Activated CD4-positive, alpha-beta T cell treated with anti-CD3 and anti-CD28 coated beads, Interleukin-2, Interleukin-4, amounts not matched to agents 100 ng/mL and 50 ng/mL, durations not matched to agents 16 hours and 8 hours (primary cell): Measurements from ENCODE around the gene NFYB.
A peak's percentile ranks its signal among the peaks of the same experiment; 100 is the strongest.
"Not testable (repeated sequence)": the region's sequence is repeated elsewhere in the genome, so short reads cannot be mapped to it uniquely, and the experiment has no call there.

Source experiments
- DNase-seq: peaks from one replicate; pipeline ENCODE4 v3.0.0-alpha.2; 2020; ENCODE audit warnings: low spot score

NFYB gene

DNA sequence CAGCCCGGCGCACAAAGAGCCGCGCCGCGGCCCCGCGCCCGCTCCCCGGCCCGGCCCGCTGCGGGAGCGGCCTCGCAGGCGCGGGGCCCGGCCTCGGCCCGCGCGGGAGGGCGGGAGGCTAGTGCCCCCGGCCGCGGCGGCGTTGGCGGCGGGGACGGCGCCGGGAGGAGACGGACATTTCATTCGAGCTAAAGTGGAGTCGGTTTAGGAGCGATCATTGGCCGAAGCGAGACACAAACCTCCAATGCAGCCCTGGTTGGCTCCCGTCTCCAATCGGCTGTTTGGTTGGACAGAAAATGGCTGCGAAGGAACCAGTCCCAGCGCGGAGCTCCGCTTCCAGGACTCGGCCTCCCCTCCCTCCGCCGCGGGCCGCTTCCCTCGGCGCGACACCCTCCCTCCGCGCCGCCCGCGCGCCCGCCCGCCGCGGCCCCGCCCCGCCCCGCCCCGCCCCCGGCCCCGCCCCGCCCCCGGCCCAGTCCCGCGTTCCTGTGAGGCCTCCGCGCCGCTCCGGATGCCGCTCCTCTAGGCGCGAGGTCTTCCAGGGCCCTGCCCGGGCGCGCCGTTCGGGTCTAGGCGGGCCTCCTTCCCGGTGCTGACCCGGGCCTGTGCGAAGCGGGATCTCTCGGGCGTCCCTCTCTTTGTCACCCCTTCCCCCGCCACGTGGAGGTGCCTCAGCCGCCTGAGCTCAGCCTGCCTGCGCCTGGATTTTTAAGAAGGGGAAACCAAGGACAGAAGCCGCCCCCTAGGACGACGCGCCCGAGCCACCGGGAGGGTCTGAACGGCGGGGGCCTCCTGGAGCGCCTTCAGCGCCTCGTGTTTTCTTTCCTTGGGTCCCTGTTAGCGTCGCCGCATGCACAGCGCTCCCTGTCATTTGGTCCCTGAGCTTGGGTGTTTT is at the start of gene NFYB:
TSS of gene NFYB (minus strand) at position 309 of the 895 bp plus-strand sequence. CDS start 2,757 bp downstream, outside the sequence.
- DNase-seq = peak; percentile 96

DNA sequence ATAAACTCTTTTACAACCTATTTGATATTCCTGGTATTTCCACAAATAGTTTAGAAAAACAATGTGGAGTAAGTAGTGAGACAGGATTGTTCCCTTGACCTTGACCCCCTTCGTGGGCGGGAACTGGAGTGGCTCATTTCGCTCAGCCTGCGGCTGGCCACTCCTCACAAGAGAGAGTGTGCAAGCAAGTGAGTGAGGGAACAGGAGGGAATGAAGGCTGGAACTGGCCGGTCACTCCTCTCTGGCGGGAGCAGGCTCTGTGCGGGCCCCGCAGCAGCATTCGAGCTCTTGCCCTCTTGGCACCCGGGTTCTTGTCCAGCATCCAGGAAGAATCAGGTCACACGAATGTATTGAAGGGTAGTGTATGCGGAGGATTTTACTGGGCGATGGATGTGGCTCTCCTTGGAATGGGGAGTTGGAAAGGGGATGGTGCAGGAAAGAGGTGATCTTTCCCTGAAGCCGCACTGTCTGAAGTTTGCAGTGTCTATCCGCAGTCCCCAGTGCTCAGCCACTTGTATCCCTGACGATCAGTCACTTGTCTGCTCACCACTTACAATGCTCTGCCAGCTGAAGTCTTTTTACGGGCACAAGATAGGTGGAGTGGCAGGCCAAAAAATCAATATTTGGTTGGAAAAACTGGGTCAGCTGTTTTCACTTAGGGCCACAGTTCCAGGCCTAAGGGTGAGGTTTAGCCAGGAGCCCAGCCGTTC is 49.6 kb upstream of the NFYB start:
- no peak for DNase-seq

DNA sequence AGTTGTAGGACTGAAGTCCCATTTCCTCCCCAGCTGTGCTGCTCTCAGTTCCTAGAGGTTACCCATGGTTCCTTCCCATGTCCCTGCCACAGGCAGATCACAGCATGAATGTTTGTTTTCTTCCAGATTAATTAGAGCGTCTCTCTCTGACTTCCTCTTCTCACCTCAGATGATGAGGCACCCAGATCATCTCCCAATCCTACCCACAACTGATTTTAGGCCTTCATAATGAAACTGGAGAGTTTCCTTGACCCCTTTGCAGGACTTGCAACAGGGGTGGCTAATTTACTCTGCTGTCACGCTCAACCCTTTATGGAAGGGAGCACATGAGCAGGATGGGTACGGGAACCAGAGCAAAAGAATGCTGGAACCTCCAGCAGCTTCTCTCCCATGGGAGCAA is 45.4 kb upstream of the NFYB start:
- DNase-seq = no peak

DNA sequence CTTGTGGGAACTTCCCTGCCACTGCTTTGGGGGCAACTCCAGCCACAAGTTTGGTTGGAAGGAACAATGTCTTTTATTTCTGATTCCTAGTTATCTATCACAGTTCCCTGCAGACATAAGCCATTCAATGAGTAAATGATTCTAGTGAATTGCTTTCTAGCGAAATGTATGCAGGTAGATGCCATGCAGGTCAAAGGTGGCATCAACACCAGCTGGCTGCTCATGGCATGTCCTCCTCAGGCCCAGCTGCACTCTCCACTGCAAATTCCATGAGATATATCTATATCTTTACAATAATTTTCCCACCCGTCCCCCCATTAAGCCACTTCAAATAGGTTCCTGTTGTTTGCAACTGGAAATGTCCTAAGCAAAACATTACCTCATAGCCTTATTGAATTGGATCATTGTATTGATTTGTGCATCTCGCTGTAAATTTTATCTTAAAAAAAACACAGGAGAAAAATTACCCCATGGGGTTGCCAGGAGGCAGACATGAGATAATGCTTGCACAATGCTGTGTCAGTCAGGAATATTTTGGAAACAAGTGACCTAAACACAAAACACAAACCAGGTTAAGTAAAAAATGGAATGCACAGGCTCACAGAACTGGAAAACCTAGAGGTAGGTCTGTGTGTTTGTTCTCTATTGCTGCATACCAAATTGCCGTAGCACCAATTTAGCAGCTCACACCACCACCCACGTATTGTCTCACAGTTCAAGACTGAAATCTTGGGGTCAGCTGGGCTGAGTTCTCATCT is 44.8 kb upstream of the NFYB start:
- no peak for DNase-seq

DNA sequence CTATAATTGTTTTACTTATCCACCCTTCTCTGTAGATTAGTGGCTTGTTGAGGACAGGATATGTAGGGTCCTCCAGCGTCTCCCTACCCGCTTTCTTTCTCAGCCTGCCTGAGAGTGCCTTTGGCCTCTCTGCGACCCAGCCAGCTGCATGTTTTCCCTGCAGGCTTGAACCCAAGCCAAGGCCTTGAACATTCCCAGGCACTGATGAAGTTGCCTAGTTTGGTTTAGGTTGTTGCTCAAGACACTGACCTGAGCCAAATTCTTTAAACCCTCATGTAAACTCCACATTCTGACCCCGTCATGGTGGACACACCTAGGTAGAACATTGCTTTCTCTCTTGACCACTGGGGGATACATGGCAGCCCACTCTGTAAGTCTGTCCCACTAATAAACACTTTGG is 44.1 kb upstream of the NFYB start:
- no peak for DNase-seq

DNA sequence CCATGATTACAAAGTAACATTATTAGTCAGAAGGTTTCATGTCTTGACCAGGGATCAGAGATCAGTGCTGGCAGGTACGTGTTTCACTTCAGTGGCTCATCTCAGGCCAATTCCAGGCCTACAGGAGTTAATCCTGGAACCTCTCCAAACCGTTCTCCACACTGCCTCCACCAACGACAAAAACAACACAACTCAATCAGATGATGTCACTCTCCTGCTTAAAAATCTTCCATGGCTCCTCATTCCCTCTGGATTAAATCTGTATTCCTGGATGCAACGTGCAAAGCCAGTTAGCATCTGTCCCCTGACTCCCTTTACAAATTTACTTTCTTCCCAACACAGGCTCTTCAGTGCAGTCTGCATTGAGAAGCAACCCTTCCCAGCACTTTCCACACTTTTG is 43.3 kb upstream of the NFYB start:
- no peak for DNase-seq

DNA sequence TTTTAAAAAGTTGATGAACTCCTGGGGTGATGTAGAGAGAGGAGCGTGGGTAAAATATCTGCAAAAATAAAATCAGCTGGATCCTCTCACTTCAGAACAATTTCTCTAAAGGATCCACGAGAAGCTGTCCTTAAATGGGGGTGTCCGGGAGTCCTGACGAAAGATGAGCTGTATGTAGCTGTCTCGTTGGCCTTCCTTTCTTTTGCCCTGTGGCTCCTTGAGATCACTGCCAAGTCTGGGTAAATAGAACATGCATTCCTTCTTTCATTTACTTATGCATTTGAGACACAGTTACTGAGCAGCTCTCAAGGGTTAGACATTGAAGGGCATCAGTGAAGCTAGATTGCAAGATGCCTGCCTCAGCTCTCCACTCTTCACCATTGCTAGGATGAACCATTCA is 42.4 kb upstream of the NFYB start:
- DNase-seq = no peak

DNA sequence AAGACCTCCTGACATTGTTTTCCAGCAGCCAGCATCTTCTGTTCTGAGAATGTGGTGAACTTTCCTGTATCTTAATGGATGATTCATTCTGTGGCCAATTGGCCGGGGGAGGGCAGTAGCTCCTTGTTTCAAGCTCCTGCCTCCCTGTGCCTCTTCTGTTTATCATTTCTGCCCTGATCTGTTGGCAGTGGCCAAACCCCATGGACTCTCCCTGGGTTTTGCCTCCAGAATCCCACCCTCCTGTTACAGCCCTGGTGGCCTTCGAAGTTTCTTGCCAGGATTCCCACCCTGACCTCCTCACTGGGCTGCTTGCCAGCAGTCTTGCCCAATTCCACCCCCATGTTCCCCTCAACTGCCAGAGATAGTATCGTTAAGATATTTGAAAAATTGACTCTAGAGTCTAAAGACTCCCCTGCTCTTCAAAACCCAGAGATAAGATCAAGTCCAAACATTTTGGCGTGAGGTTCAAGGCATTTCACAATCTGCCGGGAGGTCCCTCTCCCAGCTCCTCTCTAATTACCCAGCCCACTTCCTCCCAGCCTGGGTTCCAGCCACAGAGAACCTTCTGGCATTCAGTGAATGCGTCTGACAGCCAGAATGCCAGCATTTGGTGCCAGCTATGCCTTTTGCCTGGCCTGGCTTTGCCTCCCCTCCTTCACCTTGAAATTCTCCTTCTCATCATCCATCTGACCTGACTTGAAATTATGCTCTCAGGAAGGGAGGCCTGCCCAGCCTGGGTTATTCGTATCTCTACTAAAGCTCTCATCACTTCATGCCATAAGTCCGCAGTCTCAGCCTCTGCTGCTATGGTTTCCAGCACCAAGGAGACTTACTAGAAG is 39.9 kb upstream of the NFYB start:
- DNase-seq = peak; percentile 38

DNA sequence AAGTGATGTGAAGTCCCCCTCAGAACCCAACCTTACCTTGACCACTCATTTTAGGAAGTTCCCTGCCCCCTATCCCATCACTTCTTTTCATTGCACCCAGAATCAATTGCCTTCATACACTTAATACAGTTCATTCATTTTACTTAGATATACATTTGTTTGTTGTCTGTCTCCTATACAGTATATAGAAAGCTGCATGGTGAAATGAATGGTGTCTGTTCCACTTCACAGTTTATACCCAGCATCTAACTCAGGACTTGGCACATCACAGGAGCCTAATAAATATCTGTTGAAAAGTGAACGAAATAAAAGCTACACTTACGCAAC is 39.3 kb upstream of the NFYB start:
- no peak for DNase-seq

DNA sequence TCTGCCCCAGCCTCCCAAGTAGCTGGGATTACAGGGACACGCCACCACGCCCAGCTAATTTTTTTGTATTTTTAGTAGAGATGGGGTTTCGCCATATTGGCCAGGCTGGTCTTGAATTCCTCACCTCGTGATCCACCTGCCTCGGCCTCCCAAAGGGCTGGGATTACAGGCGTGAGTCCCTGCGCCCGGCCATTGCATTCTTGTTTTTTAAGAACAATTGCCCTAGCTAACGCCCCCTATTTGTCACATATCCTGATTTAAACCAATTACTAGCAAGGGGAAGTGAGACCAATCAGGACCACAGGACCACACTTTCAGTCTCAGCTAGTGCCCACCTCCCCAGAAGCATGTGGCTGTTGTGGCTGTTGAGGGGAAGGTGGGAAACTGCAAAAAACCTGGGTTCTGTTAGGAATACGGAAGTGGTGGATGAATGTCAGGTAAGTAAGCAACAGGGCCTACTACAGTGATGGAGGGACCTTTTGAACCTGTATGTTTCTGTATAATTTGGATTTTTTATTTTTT is 37.8 kb upstream of the NFYB start:
- no peak for DNase-seq

DNA sequence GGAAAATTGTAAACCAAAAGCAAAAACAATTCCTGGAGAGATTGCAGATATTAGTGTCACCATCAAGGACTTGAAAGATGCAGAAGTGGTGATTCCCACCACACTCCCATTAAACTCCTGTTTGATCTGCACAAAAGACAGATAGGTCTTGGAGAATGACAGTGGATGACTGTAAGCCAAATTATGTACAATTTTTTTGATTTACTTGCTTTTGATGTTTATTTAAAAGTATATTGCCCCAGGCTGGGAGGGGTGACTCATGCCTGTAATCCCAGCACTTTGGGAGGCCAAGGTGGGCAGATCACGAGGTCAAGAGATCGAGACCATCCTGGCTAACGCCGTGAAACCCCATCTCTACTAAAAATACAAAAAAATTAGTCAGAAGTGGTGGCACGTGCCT is 35.8 kb upstream of the NFYB start:
- DNase-seq = not testable (repeated sequence)

DNA sequence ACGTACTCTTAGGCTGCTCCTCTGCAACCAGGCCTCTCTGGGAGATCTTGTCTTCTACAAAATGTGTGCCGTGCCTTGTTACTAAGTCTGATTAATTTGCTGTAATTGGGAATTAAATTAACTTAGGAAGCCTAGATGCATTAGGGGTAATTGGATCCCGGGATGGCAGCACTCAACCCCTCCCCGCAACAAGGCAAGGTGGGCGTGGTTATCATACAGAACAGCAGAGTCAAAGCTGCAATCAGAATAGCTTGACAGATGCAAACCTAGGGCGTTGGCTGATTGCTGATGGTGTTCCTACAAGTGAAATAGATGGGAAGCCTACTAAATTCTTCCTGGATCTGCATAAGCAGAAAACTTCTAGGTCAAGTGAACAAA is 34.5 kb upstream of the NFYB start:
- DNase-seq = no peak

DNA sequence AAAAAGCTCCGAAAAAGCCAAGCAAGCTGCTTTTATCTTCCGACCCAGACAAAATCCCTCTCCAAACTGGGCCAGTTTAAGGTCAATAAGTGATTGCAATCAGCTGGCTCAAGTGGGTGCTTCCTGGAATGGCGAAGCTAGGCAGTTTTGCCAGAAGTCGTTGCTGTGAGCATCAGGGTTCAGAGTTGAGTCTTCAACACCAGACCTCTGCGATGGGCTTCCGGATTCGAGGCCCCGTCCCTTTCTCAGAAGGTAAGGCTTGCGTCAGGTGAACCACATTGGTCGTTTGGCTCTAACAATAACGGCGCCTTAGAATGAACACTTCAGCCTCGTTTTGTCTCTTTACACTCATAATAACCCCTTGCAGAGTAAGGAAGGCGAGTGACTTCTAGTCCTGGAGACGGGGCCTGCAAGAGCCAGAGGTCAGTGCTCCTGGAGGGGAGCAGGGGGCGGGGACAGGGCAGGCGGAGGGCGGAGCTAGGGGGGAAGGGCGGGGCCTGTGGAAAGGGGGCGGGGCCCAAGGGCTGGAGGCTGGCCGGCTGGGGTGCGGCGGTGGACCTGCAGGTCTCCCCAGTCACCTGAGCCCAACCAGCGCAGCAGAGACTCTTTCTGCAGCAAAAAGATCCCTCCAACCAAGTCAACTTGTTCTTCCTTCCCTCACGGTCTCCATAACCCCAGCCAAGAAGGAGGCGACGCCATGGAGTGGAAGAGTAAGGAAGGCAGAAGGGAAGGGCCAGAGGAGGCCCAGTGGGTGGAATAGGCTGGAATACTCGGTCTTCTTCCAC is 34.0 kb upstream of the NFYB start:
- no peak for DNase-seq

DNA sequence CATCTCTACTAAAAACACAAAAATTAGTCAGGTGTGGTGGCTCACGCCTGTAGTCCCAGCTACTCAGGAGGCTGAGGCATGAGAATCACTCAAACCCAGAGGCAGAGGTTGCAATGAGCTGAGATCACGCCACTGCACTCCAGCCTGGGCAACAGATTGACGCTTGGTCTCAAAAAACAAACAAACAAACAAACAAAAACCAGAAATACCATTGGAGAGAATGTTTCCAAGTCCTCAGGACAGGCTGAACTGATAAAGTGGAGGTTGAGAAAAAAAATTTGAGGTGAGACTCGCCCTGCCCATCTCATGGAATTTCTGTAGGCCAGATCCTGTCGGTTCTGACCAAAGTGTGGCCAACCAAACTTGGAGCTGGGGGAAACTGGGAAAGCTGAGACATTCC is 30.6 kb upstream of the NFYB start:
- DNase-seq = no peak

DNA sequence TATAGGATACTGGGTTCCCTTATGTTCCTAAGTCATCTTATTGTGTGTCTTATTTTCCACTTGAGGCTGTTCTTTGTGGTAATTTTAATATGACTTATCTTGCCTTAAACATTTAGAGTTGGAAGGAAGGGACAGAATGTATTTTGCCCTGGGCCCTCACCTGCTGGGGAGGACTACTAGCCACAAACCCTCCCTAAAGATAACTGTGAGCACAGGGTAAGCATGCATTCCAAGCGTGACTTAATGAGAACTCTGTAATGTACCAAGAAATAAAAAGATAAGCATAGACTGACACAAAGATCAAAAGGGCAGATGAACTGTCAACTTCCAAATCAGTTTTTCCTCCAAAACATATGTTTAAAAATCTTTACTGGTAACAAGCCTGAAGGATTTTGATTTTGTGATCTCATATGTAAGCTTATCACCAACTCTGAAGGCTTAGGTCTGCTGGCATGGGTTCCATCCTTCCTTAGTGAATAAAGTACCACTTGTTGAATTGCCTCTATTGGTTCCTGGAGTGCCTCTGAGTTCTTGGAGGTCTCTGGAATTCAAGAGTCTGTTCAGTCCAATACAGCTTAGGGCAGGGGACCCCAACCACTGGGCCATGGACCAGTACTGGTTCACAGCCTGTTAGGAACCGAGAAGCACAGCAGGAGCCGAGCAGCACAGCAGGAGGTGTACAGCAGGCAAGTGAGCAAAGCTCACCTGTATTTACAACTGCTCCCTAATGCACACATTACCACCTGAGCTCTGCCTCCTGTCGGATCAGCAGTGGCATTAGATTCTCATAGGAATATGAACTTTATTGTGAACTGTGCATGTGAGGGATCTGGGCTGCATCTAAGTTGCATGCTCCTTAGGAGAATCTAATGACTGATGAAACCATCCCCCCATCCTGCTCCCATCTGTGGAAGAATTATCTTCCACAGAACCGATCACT is 29.8 kb upstream of the NFYB start:
- DNase-seq = no peak

DNA sequence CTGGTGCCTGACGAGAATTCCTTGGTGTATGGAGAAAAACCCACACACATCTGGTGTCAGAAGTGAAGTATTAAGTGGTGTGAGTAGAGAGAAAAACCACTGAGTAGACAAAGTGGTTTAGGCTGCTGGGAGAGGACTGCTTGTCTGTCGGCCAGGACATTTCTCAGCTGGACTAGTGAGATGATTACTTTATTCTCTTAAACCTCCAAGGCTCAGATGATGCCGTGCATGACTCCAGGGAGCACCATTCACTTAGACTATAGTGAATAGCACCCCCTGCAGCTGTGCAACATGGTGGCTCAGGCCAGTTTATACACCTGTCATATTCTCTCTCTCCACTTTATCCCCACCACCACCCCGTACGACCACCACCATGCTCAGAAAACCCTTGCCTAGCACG is 28.5 kb upstream of the NFYB start:
- no peak for DNase-seq

DNA sequence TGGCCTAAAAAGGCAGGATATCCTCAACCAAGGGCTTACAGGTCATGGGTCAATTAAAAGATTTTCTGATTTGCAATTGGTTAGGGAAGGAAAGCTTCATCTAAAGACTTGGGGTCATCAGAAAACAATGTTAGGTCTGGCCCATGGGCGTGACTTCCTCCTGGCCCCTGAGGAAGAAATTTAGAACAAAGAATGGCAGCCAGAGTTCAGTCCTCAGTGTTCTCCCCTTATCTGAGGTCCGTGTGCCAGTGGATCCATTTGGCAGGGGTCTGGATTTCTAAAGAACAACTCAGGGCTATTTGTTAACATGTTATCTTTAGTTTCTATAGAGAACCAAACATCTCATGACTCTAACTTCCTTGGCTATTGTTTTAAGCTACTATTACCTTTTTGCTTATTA is 27.8 kb upstream of the NFYB start:
- no peak for DNase-seq

DNA sequence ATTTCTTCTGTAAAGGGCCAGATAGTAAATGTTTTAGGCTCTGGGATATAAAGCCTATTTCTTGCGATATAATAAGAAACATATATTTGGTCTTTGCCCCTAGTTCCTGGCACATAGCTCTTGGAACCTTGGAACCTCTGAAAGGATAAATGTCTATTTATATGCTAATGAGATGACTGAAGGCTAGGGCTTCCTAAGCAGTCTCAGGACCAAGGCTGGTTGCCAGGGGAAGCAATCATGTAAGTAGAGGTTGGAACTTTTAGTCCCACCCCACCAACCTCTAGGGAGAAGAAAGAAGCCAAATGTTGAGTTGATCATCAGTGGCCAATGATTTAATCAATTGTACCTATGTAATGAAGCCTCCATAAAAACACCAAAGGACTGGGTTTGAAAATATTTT is 26.6 kb upstream of the NFYB start:
- no peak for DNase-seq

DNA sequence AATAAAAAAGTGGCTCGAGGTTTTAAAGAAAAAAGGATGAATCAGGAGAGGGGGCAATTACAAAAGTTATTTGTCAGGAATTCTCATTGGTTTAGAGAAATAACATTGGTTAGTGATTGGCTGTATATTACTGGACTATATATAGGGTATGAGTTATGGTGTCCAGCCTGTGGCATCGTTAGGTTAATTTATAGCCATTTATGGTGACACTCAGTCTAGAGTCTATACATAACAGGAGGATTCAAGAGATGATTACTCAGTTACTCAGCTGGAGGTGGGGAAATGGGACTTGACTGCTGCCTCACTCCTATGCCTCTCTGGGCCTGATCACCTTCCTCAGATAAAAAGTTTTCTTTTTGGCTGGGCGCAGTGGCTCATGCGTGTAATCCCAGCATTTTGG is 25.6 kb upstream of the NFYB start:
- no peak for DNase-seq

DNA sequence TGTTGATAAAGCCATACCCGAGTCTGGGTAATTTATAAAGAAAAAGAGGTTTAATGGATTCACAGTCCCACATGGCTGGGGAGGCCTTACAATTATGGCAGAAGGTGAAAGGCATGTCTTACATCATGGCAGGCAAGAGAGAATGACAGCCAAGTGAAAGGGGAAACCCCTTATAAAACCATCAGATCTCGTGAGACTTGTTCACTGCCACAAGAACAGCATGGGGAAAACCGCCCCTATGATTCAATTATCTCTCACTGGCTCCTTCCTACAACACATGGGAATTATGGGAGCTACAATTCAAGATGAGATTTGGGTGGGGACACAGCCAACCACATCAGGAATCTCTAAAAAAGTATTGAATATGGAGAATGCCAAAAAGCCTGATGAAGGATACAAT is 25.0 kb upstream of the NFYB start:
- not testable (repeated sequence) for DNase-seq
